Endometrium (tissue), 2 donors: ENCODE data around the gene PCCA.
A peak's percentile ranks its signal among the peaks of the same experiment; 100 is the strongest.
"Not testable (repeated sequence)": the region's sequence is repeated elsewhere in the genome, so short reads cannot be mapped to it uniquely, and the experiment has no call there.

Source experiments
- FAIRE-seq: peaks from 2 replicates; lab custom pipeline; 2012; peaks lifted over from hg19 to GRCh38; lab: Jason Lieb, UNC
- donor health status: control.
- donor health status: control.

PCCA gene

DNA sequence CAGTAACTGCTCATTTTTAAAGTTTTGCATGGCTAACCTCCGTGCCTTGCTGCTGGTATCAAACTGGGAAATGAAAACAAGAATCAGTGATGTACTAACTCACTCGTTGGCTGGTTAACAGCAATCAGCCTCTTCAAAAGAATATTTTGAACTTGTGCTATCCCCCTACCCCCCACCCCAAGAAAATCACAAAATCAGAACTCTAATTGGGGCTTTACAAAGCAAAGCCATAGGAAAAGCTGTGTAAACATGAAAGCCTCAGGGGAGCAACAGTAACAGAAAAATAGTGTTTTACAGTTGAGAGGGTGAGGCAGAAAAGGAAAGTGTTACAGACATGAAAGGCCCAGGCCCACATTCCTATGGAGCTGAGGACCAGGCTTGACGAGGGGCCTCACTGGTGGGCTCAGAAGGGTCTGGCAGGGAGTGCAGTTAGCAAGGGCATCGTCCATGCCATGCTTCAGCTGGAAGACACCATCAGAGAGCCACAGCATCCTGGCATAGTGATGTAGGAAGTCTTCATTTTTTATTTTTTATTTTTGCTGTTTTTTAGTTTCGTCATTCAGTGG, 217.6 kb downstream of the PCCA start:
- no peak for FAIRE-seq

DNA sequence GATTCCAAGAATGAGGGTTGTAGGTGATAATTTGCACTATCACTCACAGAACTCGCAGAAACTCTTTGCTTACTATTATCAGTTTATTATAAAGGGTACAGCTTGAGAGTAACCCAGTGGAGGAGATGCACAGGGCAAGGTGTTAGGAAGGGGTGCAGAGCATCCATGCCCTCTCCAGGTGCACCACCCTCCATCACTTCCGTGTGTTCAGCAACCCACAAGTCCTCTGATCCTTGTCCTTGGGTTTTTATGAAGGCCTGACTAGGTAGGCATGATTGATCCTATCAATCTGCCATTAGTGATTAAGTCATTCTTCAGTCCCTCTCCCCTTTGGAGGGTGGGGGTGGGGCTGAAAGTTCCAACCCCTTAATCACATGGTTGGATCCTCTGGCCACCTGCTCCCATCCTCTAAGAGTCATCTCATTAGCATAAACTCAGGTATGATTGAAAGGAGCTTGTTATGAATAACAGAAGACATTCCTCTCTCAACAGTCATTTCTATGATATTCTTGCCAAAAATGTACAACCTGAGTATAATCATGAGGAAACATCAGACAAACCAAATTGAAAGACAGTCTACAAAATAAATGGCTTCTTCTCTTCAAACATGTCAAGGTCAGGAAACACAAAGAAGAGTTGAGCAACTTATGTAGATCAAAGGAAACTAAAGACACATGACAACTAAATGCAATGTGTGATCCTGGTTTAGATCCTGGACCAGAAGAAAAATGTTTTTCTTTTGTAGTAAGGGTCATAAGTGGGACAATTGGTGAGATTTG, 225.4 kb downstream of the PCCA start:
- no peak for FAIRE-seq

DNA sequence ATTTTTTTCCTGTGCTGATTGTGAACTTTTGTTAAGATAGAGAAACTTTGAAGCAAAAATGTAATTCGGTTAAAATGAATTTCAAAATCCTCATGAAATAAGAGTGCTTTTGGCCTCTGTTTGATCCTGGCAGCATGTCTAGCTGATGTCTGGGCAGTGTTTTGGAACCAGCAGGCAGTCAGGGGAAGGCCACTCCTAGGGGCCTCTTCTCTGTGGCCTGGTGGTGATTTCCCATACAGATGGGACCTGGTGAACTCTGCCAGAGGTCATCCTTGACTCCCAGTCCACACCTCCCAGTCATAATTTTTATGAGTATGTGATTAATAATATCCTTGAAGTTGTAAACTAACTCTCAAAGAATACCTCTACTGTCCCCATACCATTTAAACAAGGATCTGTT, 226.6 kb downstream of the PCCA start:
- FAIRE-seq: no peak

DNA sequence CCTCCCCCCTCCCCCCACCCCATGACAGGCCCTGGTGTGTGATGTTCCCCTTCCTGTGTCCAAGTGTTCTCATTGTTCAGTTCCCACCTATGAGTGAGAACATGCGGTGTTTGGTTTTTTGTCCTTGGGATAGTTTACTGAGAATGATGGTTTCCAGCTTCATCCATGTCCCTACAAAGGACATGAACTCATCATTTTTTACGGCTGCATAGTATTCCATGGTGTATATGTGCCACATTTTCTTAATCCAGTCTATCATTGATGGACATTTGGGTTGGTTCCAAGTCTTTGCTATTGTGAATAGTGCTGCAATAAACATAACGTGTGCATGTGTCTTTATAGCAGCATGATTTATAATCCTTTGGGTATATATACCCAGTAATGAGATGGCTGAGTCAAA, 229.6 kb downstream of the PCCA start:
- not testable (repeated sequence) for FAIRE-seq

DNA sequence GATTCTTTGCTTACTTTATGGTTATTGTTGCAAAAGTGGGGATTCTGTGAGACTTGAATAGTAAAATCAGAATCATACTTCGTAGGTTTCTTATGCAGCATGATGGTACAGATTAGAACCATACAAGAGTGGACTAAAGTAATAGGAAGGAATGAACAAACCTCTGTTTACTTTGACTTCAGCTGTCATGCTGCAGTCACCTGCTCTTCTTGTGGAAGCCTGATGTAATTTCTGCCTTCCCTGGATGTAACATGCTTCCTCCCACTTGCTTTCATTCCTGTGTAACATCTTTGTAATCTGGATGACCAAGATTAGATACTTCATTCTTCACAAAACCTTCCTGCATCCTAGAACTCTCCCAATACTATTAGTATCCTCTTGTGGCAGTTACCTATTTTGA, 235.0 kb downstream of the PCCA start:
- FAIRE-seq: no peak

DNA sequence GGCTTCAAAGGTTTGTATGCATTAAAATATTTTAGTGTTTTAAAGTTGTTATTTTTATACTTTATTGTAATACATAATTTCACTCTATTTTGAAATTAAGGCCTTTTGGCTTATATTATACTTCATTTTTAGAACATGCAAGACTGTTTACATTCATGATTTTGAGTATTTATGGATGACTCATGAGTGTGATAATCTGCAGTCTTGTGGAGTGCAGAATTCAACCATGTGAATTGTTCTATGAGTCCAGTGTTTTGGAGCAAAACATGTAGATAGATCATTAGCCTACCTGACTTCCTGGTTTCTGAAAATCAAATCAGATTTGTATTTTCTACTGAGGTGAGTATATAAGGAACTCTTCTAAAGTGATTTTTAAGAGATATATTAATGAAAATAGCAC, 241.8 kb downstream of the PCCA start:
- no peak for FAIRE-seq

DNA sequence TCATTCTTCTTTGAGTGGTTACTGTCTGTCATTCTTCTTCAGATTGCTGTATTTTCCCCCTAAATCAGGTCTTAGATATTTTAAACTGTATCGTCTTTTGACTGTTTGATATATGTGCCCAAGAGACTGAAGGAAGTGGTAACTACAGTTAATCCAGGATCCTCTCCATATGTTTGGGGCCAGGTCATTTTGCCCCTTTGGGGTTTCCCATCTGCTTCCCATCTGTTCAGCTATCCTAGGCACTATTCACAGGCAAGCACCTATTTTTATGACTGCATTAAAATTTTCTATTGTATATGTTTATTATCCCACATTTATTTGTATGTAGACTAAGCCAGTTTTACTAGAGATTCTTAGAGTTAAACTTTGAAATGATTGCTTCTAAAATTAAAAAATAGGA, 244.2 kb downstream of the PCCA start:
- no peak for FAIRE-seq

DNA sequence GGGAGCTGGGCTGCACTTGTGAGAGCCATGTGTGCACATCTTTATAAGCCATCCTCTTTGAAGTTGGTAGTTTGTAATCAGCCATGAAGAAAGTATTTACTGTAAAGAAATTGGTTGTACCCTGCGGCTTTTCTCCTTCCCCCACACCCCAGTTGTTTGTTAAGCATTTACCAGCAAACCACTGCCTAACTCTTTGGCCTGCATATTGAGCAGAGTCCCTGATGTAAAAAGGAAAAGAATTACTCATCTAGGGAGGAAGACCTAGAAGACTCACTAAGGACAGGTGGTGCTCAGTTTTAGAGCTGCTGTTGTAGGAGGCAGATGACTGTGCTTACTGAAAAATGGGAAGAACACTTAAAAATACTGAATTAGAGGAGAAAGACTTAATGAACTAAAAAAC, 245.3 kb downstream of the PCCA start:
- no peak for FAIRE-seq

DNA sequence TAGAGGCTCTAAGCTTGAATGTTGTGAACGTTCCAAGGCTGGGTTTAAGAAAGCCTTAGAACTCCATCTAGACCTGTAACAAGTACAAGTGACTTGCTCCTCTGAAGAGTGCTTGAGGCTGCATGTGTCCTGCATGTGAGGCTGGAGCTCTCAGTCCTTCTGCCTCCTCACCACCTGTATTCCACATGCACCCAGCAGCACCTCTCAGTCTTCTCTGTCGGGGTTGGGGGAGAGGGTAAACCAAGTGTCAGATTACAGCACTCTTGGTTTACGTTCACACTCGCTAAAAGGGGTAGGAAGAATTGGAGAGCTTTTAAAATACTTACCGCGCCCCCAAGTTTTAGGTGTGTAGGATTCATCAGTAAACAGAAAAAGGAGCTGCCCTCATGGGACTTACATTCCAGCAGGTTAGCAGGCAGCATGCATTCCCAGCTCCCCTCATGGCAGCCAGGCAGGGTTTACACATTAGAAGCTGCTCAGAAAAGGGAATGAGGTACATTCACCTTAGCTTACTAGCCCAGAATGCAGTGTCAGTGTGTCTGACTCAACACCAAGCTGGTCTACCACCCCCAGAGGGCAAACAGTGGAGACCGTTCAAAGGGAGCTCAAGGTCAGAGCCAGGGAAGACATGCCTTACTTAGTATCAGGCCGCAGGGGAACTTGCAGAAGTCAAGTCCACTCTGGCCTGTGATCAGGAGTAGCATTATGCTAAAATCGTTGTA, 248.1 kb downstream of the PCCA start:
- FAIRE-seq: no peak

DNA sequence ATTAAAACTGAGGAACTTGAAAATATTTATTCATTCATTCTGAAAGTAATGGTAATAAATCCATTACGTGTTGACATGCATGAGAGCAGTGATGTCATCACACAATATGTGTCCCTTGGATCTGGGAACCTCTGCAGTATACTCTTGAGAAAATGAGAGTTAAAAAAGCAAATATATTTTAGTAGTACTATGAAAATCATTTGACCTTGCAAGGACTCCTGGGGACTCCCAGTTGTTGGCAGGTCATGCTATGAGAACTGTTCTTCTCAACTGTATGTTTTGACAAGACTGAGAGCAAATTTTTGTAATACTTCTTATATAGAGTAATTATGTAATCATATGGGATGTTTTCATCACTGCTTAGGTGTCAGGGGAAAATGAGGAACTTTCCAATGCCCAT, 249.4 kb downstream of the PCCA start:
- FAIRE-seq: no peak

DNA sequence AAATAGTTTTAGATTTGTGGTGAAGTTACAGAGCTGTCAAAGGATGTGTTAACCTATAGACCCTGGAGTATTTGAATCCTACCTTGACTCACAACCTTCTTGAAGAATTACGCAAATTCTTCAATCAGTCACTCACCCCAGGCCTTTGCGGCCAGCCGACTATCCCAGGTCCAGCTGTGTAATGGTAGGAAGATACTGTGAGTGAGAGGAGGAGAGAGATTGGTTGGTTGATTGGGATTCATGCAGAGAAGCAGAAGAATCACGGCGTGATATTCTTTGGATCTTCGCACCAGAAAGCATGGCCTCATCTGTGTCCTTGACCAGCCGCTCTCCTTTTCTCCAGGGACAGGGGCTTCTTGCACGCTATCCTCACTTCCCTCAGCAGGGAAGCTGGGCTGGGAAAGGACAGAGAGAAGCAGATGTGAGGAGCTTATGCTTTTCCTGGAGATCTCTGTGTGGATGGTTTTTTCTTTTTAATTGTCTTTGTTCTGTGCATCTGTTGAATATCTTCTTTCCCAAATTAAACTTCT, 250.6 kb downstream of the PCCA start:
- no peak for FAIRE-seq

DNA sequence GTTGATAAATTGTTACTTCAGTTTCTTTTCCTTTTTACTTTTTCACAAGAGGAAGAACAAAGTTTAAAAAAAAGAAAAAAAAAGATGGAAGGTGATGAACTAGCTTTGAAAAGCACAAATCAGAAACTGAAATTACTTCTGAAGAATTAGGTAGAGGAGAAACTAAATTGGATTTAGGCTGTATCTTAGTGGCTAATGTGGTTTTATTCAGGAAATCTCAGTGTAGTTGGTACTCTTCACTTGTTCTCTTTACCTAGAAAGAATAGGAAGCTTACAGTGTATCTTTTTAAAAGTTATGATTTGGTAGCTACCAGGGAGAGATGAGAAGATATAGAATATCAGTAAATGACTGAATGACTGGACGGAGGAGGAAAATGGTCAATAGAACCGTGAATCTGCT, 252.0 kb downstream of the PCCA start:
- FAIRE-seq: no peak

DNA sequence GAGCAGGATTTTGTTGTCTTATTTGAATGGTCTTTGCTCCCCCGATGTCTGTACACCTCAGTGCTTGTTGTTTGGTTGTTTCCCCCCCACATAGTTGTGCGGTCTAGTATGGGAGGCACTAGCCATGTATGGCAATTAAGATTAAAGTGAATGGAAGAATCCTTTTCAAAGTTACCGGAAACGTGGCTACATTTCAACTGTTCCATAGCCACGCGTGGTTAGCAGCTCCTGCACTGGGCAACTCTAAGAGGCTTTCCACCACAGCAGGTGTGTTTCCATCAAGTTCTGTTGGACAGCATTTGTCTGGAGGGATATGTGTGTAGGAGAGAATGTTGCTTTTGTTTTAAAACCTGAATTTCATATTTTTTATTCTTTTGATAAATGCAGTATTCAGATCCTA, 252.4 kb downstream of the PCCA start:
- no peak for FAIRE-seq

DNA sequence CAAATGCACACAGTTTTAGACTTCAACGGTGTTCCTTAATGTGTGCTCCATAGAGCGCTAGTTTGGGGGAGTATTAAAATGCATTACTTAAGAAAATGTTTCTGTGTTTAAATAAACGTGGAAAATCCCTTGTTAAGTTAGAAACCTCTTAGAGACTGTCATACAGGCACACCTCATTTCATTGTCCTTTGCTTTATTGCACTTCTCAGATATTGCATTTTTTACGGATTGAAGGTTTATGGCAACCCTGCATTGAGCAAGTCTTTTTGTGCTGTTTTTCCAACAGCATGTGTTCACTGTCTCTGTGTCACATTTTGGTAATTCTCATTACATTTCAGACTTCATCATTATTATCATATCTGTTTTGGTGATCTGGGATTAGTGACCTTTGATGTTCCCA, 255.7 kb downstream of the PCCA start:
- FAIRE-seq: no peak

DNA sequence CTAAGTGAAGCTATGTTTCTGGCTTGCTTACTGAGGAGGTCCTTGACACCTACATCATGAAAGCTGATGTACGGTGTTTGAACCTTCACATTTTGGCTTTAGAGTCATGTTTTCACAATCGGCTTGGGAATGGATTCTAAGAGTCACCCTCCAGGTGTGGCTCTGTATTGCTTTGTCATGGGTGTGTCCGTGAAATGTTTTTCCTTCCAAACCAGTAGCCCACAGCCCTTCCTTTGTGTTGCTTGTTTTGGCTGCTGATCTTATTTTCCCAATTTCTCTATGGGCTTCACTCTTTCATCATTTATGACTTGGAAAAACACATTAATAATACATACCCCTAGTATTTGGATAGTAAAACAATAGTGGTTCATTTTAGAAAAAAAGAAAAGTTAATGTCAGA, 259.1 kb downstream of the PCCA start:
- FAIRE-seq: no peak

DNA sequence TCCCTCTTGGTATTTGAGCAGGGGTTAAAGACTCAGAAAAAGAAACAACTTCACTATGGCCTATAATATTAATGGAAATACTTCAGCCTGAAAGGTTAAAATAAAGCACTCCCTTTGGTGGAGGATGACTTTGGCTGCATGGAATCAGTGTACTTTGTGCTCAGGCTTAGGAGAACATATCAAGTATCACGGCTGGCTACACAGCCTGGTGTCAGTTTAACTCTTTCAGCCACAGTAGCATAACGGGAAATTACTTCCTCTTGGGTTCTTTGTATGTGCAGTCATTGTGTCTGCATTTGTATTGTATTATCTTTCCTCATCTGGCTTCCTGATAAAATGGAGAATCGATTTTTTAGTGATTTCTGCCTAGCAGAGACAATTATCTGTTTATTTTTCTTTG, 260.7 kb downstream of the PCCA start:
- FAIRE-seq: no peak

DNA sequence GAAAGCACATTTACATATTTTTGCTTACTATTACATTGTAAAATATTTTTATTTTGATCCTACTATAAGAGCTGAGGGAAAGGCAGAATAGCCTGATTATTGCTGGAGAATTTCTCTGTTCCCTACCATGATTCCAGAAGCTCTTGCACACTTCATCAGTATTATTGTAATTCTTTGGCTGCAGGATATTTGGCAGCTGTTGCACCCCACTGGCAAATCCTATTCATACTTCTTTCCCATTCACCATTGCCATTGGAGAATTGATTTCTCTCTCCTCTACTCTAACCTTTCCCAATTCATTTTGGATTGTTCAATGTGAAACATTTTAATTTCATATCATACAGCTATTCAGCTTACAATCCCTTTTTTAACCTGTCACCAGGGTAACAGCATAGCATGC, 261.7 kb downstream of the PCCA start:
- no peak for FAIRE-seq

DNA sequence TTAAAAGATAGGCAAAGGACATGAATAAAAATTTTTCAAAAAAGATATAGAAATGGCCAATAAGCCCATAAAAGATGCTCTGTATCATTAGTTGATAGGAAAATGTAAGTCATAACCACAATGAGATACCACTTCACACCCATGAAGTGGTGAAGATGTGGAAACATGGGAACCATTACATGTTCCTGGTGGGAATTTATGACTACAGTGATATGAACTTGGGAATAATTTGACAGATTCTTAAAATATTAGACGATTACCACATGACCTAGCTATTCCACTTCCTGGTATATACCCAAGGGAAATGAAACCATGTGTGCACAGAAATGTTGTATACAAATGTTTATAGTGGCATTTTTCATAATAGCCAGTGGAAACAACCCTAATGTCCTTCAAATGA, 267.5 kb downstream of the PCCA start:
- FAIRE-seq: no peak

DNA sequence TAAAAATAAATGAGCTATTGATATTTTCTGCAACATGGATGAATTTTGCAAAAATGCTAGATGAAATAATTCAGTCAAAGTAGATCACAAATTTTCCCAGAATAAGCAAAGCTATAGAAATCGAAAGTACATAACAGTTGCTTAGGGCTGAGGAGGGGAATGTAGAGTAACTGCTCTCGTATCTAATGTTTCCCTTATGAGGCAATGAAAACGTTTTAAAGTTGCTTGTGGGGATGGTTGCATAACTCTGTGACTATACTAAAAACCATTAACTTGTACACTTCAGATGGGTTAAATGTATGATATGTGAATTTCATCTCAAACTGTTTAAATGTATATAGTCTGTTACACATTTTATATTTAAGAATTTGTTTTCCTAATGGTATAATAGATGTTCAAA, 268.0 kb downstream of the PCCA start:
- FAIRE-seq: no peak

DNA sequence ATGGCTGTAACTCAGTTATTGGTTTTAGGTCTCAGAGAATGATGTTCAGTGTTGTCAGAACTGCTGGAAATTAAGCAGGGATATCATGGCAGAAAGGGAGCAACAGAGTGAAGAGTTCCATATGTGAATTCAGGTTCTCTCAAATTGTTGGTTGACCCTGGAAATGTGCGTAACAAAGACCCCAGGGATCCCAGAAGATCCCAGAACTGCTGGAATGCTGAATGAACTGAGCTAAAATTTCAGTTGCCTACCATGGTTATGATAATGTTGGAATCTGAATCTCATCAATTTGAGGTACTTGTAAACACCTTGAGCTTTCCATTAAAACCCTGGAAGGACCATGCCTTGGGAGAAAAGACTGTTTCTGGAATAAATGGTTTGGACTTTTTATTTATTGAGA, 268.9 kb downstream of the PCCA start:
- FAIRE-seq: no peak

DNA sequence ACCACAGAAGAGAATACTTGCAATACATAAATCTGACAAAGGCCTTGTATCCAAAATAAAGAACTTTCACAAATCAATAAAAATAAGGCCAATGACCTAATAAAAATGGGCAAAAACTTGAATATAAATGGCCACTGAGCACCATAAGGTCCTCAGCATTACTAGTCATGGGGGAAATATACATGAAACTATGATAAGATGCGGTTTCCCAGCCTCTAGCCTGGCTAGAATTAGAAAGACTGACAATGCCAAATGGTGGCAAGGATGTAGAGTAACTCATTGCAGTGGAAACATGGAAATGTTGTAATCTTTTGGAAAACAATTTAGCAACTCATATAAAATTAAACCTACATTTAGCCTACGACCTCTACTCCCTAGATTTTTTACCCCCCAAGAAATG, 272.6 kb downstream of the PCCA start:
- FAIRE-seq: no peak

DNA sequence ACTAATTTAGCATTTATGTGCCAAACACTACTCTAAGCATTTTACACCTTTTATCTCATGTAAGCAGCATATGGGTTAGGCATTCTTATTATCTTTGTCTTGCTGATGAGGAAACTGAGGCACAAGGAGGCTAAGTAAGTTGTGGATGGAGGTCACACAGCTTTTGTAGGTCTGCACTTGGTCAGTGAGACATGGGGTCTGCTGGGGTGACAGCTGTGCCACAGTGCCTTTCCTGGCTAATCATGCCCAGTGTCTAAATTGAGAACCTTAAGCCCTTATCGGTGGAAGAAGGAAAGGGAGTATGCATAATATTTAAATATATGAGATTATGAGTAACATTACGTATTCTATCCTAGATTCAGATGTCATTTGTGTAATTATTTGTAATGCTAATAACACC, 273.5 kb downstream of the PCCA start:
- no peak for FAIRE-seq

DNA sequence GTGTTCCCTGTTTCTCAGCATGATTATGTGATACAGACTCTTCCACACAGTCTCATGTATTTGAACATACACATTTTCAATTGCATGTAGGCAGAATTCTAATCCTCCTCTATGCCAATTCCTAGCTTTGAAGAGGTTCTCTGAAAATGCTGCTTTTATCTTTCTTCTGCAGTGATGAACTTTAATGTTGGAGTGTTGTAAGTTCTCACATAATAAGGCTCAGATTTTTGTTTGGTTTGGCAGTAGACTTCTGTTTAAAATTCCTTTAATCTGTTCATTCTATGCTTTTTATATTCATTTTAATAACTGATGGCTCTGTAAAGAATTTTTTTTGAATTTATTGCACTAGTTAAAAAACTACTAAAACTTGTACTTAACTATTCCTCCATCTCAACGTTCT, 273.9 kb downstream of the PCCA start:
- FAIRE-seq: peak; percentile 39
